GM12875 (cell line): Measurements from ENCODE around the gene EIF3J.

Source experiments
- H3K4me3 ChIP-seq: one replicate; pipeline ENCODE4 v1.5.1; 2011; ENCODE audit warnings: low read depth, low read length, control low read depth
- TF ChIP-seq, protein P1 (sequence below): IDR thresholded peaks from 2 replicates; pipeline ENCODE4 v1.5.1; 2011; ENCODE audit warnings: low read depth, mild to moderate bottlenecking, control low read depth, inconsistent platforms, low read length, moderate library complexity, borderline replicate concordance; ENCODE audit not compliant: insufficient read depth

The EIF3J gene

DNA sequence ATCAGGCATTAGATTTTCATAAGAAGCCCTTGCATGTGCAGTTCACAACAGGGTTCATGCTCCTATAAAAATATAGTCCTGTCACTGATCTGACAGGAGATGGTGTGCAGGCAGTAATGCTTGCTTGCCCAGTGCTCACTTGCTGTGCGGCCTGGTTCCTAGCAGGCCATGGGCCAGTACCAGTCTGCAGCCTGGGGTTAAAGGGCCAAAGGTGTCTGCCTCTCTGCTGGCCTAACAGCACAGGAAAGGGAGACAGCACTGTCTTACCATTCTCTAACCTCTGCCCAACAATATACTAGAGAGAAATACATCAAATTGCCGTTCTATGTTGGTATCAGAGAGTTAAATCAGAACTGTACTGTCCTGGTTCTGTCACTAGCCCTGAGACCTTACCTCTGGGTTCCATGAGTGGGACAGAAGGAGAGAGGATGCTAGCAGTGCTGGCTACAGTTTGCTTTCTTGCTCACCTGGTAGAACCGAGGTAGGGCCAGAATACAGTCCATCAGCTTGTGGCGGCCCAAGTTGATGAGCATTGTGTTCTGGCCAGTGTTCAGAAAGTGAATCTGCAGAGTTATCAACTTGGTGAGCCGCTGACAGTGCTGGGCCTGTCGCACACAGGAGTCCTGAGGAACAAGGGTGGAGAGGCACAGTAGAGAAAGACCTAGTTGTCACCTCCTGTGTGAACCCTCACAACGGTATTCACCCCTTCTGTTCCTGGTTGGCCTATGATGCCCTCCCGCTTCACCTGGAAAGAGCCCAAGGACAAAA is 28.6 kb downstream of the EIF3J start:
- TF ChIP-seq, protein P1, sequence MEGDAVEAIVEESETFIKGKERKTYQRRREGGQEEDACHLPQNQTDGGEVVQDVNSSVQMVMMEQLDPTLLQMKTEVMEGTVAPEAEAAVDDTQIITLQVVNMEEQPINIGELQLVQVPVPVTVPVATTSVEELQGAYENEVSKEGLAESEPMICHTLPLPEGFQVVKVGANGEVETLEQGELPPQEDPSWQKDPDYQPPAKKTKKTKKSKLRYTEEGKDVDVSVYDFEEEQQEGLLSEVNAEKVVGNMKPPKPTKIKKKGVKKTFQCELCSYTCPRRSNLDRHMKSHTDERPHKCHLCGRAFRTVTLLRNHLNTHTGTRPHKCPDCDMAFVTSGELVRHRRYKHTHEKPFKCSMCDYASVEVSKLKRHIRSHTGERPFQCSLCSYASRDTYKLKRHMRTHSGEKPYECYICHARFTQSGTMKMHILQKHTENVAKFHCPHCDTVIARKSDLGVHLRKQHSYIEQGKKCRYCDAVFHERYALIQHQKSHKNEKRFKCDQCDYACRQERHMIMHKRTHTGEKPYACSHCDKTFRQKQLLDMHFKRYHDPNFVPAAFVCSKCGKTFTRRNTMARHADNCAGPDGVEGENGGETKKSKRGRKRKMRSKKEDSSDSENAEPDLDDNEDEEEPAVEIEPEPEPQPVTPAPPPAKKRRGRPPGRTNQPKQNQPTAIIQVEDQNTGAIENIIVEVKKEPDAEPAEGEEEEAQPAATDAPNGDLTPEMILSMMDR: no peak
- no peak overlapping the region for H3K4me3 ChIP-seq

DNA sequence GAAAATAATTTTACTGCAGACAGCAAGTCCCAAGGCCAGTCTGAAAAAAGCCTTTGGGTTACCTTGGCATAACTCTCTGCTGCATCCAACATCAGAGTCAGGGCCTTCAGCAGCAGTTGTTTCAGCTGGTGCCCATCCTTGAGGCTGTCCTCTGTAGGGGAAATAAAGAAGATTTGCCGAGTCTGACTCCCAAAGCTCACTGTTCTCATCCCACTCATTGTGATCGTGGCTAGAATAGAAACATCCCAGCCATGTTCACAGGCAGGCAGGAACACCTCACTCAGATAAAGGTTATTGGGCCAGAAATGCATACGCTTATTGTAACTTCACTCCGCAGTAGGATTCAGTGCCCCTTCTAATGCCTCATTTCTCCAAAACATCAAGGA is 29.2 kb downstream of the EIF3J start:
- TF ChIP-seq, protein P1: no peak
- no peak overlapping the region for H3K4me3 ChIP-seq

DNA sequence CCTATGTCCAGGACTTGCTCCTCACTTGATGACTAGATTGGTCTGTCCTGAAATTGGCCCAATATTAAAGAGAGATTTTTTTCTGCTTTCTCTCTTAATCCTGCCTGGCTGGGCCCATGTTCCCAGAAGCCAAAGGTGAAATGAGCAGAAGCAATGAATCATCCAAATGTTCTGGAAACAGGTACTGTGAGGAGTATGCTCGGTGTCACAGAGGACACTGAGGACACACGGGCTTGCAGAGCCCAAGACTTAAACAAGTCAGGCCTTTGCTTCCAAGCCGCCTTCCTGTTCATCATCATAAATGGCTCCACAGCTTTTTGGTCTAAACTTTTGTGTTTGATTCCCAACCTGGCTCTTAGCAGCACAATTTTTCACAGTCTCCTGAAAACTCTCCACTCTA is 31.4 kb downstream of the EIF3J start:
- H3K4me3 ChIP-seq: no peak overlapping the region
- TF ChIP-seq, protein P1: no peak

DNA sequence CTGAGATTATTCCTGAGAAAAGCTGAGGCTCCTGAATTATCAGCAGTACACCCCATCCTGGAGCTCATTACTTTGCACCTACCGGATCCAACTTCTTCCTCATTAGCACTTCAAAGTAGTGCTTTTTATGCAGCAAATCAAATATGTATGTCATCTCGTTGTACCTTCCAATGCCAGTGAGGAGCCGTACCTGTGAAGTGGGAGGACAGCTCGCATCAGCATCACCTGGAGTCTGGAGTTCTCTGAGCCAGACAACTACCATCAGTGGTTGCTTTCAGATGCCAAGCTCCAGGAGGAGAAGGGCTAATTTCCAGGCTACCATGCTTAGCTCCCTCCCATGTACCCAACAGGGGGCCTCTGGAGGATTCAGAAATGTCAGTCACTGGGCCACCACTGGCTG is 32.4 kb downstream of the EIF3J start:
- H3K4me3 ChIP-seq: no peak overlapping the region

DNA sequence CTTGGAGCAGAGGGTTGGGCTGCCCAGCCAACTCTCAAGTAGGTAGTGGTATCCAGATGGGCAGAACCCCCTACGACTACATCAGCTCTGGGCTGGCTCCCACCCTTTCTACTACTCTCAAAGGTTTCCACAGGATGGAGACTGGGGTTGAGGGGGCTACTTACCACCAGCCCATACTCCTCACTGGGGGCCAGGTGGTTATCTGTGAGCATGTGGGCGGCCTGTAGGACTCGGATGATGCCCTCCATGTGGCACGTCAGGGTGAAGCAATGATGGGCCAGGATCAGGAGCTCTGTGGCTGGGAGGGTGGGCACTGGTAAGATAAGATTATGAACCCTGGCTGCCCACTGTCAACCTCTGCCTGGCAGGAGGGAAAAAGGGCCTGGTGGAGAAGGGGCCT is 33.4 kb downstream of the EIF3J start:
- TF ChIP-seq, protein P1: no peak
- no peak overlapping the region for H3K4me3 ChIP-seq

More for the DNA sequence above, 32.4 kb downstream of the EIF3J start:
- TF ChIP-seq, protein P1: no peak

DNA sequence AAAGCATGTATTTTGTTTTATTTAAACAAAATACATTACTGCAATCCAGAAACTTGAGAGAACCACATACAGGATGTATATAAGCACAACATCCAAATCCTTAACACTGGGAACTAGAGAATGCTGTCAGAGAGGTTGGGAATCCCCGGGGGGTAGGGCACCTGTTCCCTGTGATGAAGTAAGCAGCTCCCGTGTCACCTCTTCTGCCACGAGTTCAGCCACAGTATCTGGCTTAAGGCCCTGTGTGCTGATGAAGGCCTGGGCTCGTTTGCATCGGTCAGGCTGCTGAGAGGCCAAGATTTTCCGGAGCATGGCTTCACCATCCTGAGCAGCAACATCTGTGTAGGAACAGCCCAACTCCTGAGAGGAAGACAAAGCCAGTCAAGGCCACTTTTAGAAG is 36.4 kb downstream of the EIF3J start:
- TF ChIP-seq, protein P1: no peak
- no peak overlapping the region for H3K4me3 ChIP-seq

DNA sequence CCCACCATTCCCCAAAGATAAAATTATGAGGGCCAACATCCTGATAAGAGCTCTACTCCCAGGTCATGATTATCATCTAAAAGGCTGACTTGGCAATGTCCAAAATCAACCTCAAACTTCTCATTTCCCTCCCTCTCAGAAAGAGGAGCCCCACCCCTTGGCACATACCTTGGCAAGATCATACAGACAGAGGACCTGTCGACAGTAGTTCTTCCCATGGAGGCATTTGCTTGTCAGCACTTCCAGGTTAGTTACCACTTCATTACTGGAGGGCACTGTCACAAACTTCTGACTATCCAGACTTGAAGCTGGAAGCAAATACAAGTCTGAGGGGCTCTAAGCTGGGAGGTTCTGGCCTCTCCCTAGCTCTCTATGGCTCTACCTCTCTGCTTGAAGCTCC is 37.8 kb downstream of the EIF3J start:
- no peak overlapping the region for H3K4me3 ChIP-seq
- TF ChIP-seq, protein P1: no peak
